ENCODE data around the gene TNP2. TPM values are rescaled to one million over a fixed set of nuclear protein-coding genes. Genes with fewer than 3 reads are reported as not detected.

The TNP2 gene
- polyA plus RNA-seq, 1 of the 3 experiments (the other 2 are of a cell fraction): not detected

DNA sequence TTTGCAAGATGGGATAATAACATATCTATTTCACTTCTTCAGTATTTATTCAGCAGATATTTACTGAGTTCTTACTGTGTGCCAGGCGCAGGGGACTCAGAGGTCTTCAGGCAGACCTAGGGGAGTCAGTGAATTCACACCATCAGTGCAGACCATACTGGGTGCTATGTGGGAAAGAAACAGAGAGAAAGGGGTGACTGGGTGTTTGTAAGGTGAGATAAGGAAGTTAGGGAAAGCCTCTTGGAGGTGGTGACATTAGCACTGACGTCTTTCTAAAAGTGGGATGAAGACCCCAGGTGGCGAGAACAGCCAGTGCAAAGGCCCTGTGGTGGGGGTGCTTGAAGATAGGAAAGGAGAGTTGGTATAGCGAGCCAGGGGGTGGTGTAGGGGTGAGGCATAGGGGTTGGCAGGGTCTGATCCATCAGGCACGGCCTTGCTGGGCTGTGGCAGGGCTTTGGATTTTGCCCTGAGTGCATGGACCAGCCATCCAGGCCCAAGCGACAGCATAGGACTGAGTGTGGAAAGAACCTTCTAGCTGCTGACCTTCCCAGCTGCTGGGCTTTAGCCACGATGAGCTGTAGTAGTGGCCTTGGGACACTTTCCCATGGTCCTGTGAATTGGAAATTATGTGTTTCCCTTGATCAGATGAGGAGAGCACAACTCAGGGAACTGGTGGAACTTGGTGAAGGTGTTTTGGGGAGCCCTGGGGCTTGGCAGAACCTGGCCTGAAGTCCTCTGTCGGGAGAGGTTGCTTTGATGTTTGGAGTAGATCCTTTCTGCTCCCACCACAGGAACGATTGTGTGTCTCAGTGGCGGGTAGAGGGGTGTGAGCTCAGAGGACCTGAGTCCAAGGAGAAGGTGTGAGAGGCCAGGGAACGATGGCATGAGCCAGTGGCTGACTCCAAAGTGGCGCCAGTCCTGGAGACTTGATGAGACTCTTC, 9.2 kb downstream of the TNP2 start:
- Histone ChIP-seq H3K4me1 (ENCODE audit: control insufficient read depth in 1 of 2, insufficient read depth in 2 of 2, low read depth in 1 of 2, low read length in 1 of 2) (peaks cover 0 to 21% of the 10 kb centered on the region in 2 experiments; a peak in 1 of 4 replicates), H3K9ac (no peak overlapping the region), H3K36me3 (replicated peaks in 1 of 2; ENCODE audit: control insufficient read depth in 1 of 2, insufficient read depth in 2 of 2, low read length in 1 of 2) (no peaks in the 10 kb centered on the region), H2AFZ (ENCODE audit: low read depth) (no peak overlapping the region), H3K9me2 (no peaks in the 10 kb centered on the region), H3K79me2 (ENCODE audit: insufficient read depth) (peaks cover 7% of the 10 kb centered on the region; the same call in 1 of the 2 replicates), H4K20me1 (ENCODE audit: insufficient read depth) (peaks cover 6% of the 10 kb centered on the region), H3K27ac (ENCODE audit: low read depth in 2 of 2, low read length in 1 of 2) (no peak overlapping the region), H3K4me2 (no peak overlapping the region), H3K27me3 (ENCODE audit: insufficient read depth) (no peaks in the 10 kb centered on the region), H3K4me3 (ENCODE audit: low read depth in 2 of 2, low read length in 1 of 2) (no peak overlapping the region), H3K9me3 (no peaks in the 10 kb centered on the region), H3F3A (replicated peaks; ENCODE audit: insufficient read depth) (peaks cover 4% of the 10 kb centered on the region)
- no peak for DNase-seq
- TF ChIP-seq RFX5 (IDR thresholded peaks at IDR 0.05; ENCODE audit: low read length) (no peak), TAF1 (IDR thresholded peaks at IDR 0.05; ENCODE audit: borderline replicate concordance, low read depth, low read length) (no peak)
- TF ChIP-seq, protein P1, sequence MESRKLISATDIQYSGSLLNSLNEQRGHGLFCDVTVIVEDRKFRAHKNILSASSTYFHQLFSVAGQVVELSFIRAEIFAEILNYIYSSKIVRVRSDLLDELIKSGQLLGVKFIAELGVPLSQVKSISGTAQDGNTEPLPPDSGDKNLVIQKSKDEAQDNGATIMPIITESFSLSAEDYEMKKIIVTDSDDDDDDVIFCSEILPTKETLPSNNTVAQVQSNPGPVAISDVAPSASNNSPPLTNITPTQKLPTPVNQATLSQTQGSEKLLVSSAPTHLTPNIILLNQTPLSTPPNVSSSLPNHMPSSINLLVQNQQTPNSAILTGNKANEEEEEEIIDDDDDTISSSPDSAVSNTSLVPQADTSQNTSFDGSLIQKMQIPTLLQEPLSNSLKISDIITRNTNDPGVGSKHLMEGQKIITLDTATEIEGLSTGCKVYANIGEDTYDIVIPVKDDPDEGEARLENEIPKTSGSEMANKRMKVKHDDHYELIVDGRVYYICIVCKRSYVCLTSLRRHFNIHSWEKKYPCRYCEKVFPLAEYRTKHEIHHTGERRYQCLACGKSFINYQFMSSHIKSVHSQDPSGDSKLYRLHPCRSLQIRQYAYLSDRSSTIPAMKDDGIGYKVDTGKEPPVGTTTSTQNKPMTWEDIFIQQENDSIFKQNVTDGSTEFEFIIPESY (IDR thresholded peaks at IDR 0.05; ENCODE audit: borderline replicate concordance, low read depth): no peak
- 87% methylated on average over 12 of the region's 12 CpGs for WGBS (ENCODE audit: low lambda C conversion rate)
- CTCF ChIA-PET: interaction anchor here (1.0 to 14.4 kb wide), 6 partner anchors 37 to 306 kb away, joined by 3 to 318 read pairs (median 5); no protein-coding TSS in a partner anchor
- POLR2A ChIA-PET: interaction anchor here (0.6 to 1.3 kb wide), 4 partner anchors 38 to 309 kb away, joined by 3 to 4 read pairs (median 3); no protein-coding TSS in a partner anchor

DNA sequence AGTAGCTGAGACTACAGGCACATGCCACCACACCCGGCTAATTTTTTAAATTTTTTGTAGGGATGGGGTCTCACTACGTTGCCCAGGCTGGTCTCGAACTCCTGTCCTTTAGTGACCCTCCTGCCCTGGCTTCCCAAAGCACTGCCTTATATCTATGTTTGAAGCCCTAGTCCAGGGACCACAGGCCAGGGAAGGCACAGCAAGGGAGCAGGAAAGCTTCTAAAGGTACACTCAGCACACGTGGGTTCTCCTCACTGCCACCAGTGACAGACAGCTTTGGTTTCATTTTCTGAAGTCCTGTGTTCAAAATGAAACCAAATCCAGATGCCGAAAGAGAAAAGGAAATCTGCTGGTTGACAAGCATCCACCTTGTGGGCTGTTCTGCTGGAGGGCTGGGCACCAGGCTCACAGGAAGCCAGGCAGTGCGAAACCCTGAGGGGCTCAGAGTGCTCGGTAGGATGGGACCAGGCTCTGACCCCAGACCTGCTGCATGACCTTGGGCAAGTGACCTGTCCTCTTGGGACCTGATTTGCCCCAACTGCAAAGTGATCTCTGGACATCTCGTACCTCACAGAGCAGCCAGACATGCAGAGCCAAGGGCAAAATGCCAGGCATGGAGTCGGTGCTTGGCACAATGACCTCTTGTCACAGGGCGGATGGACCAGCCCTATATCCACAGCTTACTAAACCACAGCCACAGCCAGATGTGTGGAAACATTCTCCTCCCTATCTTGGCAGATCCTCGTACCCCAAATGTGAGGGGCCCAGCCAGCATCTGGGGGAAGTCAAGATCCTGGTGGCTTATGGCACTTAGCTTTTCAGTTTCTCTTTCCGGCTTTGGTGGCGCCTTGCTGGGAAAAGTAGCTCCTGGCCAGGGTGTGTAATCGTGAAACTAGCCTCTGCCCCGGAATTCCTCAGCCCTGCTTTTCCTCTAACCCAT, 10.3 kb downstream of the TNP2 start:
- WGBS (ENCODE audit: low lambda C conversion rate): 74% methylated on average over 8 of the region's 15 CpGs
- H3F3A ChIP-seq (replicated peaks; ENCODE audit: insufficient read depth): peaks cover 10% of the 10 kb centered on the region
- H3K9ac ChIP-seq: no peak overlapping the region
- peaks cover 18% of the 10 kb centered on the region for H3K79me2 ChIP-seq (ENCODE audit: insufficient read depth)
- TF ChIP-seq MXI1 (IDR thresholded peaks at IDR 0.05; ENCODE audit: low read depth, low read length) (0 out of 2 replicates have a peak, but pooled peaks have one; percentile 19), TCF12 (IDR thresholded peaks at IDR 0.05) (no peak)
- TF ChIP-seq, protein P2, sequence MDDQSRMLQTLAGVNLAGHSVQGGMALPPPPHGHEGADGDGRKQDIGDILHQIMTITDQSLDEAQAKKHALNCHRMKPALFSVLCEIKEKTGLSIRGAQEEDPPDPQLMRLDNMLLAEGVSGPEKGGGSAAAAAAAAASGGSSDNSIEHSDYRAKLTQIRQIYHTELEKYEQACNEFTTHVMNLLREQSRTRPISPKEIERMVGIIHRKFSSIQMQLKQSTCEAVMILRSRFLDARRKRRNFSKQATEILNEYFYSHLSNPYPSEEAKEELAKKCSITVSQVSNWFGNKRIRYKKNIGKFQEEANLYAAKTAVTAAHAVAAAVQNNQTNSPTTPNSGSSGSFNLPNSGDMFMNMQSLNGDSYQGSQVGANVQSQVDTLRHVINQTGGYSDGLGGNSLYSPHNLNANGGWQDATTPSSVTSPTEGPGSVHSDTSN (IDR thresholded peaks at IDR 0.05): no peak
- peaks cover 4 to 27% of the 10 kb centered on the region in 2 experiments; a peak in 3 of 4 replicates for H3K4me1 ChIP-seq (ENCODE audit: control insufficient read depth in 1 of 2, insufficient read depth in 2 of 2, low read depth in 1 of 2, low read length in 1 of 2)
- no peak overlapping the region for H3K4me2 ChIP-seq
- ChIA-PET CTCF (interaction anchor here (1.0 to 14.4 kb wide), 10 partner anchors 14 to 308 kb away, joined by 3 to 318 read pairs (median 8); partner anchors contain the start of gene PRM3), POLR2A (interaction anchor here (0.6 to 1.3 kb wide), 3 partner anchors 39 to 295 kb away, joined by 3 to 4 read pairs (median 3); no protein-coding TSS in a partner anchor)
- H3K9me2 ChIP-seq: no peaks in the 10 kb centered on the region
- H3K36me3 ChIP-seq (replicated peaks in 1 of 2; ENCODE audit: control insufficient read depth in 1 of 2, insufficient read depth in 2 of 2, low read length in 1 of 2): no peaks in the 10 kb centered on the region
- no peaks in the 10 kb centered on the region for H3K9me3 ChIP-seq
- H4K20me1 ChIP-seq (ENCODE audit: insufficient read depth): peaks cover 17% of the 10 kb centered on the region
- no peak overlapping the region for H3K4me3 ChIP-seq (ENCODE audit: low read depth in 2 of 2, low read length in 1 of 2)
- H3K27me3 ChIP-seq (ENCODE audit: insufficient read depth): no peaks in the 10 kb centered on the region
- peak; percentile 50 for DNase-seq
- no peak overlapping the region for H3K27ac ChIP-seq (ENCODE audit: low read depth in 2 of 2, low read length in 1 of 2)
- H2AFZ ChIP-seq (ENCODE audit: low read depth): no peak overlapping the region

Measured in SK-N-SH (cell line).